Neural crest cell (in vitro differentiated cells): ENCODE results near the gene MALT1. TPM values are rescaled to one million over a fixed set of nuclear protein-coding genes. Genes with fewer than 3 reads are reported as not detected.

Source experiments
- DNase-seq: peaks from one replicate; pipeline ENCODE4 v3.0.0; 2021; ENCODE audit warnings: low read depth, mixed read lengths, low spot score
- H3K27ac Mint-ChIP-seq: one replicate; pipeline ENCODE4 v1.8.0; 2021; ENCODE audit warnings: mild to moderate bottlenecking, mixed read lengths; ENCODE audit not compliant: unreplicated experiment
- H3K27me3 Mint-ChIP-seq: 2 replicates; pipeline ENCODE4 v1.8.0; 2021; ENCODE audit warnings: low read depth, mild to moderate bottlenecking, mixed read lengths
- H3K36me3 Mint-ChIP-seq: 2 replicates; pipeline ENCODE4 v1.8.0; 2021; ENCODE audit warnings: low read depth, mild to moderate bottlenecking, mixed read lengths
- H3K4me1 Mint-ChIP-seq: 2 replicates; pipeline ENCODE4 v1.8.0; 2021; ENCODE audit warnings: mixed read lengths
- H3K4me3 Mint-ChIP-seq: one replicate; pipeline ENCODE4 v1.8.0; 2021; ENCODE audit warnings: mild to moderate bottlenecking, mixed read lengths
- H3K9me3 Mint-ChIP-seq: 2 replicates; pipeline ENCODE4 v1.8.0; 2021; ENCODE audit warnings: mixed read lengths
- total RNA-seq: library from RNA; stranded (reverse); gene quantifications from 2 replicates; pipeline ENCODE4 v1.2.1, GENCODE V29; 2021
- TF ChIP-seq, protein P1 (sequence below): fragments of 200-600 bp; sonication (generic); conservative IDR thresholded peaks from 2 replicates; pipeline ENCODE4 v1.5.0; 2021; ENCODE audit warnings: antibody characterized with exemption, mild to moderate bottlenecking

Gene MALT1
- total RNA-seq, 1 donor from 2014 or later: 17.6 TPM

DNA sequence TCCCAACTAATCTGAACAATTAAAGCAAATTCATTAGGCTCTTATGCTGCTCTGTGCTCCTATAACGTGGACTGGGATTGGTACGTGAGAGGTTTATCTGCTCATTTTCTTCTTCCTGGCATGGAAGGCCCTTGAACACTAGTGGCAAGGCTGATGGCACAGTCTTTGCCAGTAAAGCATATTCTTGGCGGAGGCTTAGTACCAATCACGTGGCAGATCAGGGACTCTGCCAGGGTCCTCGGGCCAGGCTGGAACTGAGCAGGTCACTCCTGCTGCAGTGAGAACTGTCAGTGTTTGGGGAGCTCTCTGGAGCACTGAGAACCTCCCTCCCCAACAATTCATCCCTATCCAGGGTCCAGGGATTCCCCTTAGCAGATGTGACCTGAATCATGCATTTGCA lies 38.7 kb upstream of the MALT1 start:
- Mint-ChIP-seq H3K4me1 (peaks cover 17% of the 10 kb centered on the region), H3K4me3 (no peak overlapping the region), H3K9me3 (no peaks in the 10 kb centered on the region), H3K27ac (no peak overlapping the region), H3K36me3 (no peaks in the 10 kb centered on the region), H3K27me3 (peaks cover 3% of the 10 kb centered on the region)
- TF ChIP-seq, protein P1, sequence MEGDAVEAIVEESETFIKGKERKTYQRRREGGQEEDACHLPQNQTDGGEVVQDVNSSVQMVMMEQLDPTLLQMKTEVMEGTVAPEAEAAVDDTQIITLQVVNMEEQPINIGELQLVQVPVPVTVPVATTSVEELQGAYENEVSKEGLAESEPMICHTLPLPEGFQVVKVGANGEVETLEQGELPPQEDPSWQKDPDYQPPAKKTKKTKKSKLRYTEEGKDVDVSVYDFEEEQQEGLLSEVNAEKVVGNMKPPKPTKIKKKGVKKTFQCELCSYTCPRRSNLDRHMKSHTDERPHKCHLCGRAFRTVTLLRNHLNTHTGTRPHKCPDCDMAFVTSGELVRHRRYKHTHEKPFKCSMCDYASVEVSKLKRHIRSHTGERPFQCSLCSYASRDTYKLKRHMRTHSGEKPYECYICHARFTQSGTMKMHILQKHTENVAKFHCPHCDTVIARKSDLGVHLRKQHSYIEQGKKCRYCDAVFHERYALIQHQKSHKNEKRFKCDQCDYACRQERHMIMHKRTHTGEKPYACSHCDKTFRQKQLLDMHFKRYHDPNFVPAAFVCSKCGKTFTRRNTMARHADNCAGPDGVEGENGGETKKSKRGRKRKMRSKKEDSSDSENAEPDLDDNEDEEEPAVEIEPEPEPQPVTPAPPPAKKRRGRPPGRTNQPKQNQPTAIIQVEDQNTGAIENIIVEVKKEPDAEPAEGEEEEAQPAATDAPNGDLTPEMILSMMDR: no peak
- DNase-seq: no peak

DNA sequence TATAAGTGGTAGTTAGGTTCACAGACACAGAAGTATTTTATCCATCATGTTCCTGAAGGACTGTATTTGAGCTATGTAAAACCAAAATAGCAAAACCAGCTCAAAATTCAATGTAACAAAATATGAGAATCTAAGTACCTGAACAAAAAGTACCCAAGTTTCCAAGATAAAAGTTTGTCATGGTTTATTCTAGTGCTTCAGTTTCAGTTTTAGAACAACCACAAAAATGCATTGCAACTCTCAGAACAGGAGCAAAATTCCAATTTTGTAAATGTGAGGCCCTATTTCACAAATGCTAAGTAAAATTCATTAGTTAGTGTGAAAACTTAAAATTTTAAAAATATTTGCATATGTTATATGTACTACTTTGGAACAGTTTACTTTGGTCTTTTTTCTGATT lies 37.4 kb upstream of the MALT1 start:
- Mint-ChIP-seq H3K4me1 (peaks cover 20% of the 10 kb centered on the region), H3K36me3 (no peaks in the 10 kb centered on the region), H3K9me3 (no peaks in the 10 kb centered on the region), H3K27ac (no peak overlapping the region), H3K4me3 (no peak overlapping the region), H3K27me3 (peaks cover 3% of the 10 kb centered on the region)
- TF ChIP-seq, protein P1: no peak
- no peak for DNase-seq

DNA sequence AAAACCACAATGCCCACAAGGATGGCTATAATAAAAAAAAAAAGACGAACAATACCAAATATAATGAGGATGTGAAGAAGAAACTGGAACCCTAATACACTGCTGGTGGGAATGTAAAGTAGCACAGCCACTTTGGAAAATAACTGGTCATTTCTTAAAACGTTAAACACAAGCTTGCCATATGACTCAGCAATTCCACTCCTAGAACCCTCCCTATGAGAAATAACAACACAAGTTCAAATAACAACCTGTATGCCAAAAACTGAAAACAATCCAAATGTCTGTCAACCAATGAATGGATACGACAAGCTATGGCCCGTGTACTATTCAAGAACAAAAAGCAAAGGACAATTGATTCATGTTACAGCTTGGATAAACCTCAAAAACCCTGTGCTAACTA lies 35.4 kb upstream of the MALT1 start:
- Mint-ChIP-seq H3K27me3 (no peaks in the 10 kb centered on the region), H3K36me3 (no peaks in the 10 kb centered on the region), H3K9me3 (no peaks in the 10 kb centered on the region), H3K4me1 (peaks cover 21% of the 10 kb centered on the region), H3K4me3 (no peak overlapping the region), H3K27ac (no peak overlapping the region)
- TF ChIP-seq, protein P1: no peak
- no peak for DNase-seq

DNA sequence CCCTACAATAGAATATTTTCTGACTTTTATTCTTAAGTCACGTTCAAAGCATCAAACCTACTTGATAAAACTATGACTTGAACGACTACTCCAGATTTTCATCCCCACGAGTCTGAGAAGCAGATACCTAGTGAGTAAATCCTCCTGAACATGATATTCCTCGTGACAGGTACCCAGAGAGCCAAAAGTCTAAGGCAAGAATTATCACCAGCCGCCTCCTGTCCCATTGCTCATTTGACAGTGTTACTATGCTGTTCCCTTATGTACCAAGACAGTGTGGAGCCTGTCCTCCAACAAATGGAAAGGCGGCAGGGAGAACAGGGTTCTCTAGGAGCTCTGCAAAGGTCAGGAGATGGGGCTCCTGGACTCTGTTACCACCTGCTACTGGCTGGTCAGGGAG lies 34.1 kb upstream of the MALT1 start:
- TF ChIP-seq, protein P1: no peak
- Mint-ChIP-seq H3K4me3 (no peak overlapping the region), H3K36me3 (no peaks in the 10 kb centered on the region), H3K27me3 (no peaks in the 10 kb centered on the region), H3K27ac (no peak overlapping the region), H3K9me3 (no peaks in the 10 kb centered on the region), H3K4me1 (peaks cover 21% of the 10 kb centered on the region)
- no peak for DNase-seq

DNA sequence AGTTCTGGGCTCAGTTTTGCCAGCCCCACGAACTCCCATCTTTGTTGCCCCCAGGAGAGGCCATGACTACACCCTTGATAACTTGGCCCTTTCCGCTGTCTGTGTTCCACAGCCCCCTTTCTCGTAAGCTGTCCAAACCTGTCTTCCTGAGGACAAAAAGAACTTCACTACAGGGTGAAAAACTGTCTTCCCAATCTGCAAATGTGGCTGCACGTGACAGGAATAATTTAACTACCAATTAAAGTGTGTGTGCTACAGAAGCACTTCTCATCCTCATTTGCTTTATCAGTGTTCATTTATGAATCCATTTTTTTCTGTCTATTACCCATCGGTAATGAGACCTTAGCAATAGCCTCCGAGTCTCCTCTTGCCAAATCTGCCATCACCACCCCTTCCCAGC lies 33.3 kb upstream of the MALT1 start:
- TF ChIP-seq, protein P1: no peak
- no peak for DNase-seq
- Mint-ChIP-seq H3K4me1 (peaks cover 21% of the 10 kb centered on the region), H3K4me3 (no peak overlapping the region), H3K36me3 (no peaks in the 10 kb centered on the region), H3K27ac (no peak overlapping the region), H3K27me3 (no peaks in the 10 kb centered on the region), H3K9me3 (no peaks in the 10 kb centered on the region)

DNA sequence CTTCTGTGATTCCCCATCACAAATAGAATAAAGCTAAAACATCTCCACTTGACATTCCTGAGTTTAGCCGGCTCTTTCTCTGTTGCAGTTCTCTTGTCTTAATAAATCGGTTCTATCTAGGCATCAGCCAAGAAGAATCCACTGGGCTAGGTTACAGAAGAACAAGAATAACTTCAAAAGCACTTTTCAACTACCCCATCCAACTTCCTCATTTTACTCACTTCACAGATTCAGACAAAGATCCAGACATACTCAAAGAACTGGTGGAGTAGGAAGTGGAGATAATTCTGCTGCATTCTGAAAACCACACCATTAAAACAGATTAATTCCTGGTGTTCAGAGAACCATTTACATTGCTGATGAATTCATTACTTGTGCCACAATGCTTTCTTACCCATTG lies 32.8 kb upstream of the MALT1 start:
- H3K4me3 Mint-ChIP-seq: no peak overlapping the region
- DNase-seq: no peak
- H3K36me3 Mint-ChIP-seq: no peaks in the 10 kb centered on the region
- TF ChIP-seq, protein P1: no peak
- no peaks in the 10 kb centered on the region for H3K27me3 Mint-ChIP-seq
- peaks cover 21% of the 10 kb centered on the region for H3K4me1 Mint-ChIP-seq
- H3K27ac Mint-ChIP-seq: no peak overlapping the region
- H3K9me3 Mint-ChIP-seq: no peaks in the 10 kb centered on the region
